H1 (cell line): ENCODE data around the gene TBC1D17. TPM values are rescaled to one million over a fixed set of nuclear protein-coding genes. Genes with fewer than 3 reads are reported as not detected.

Source experiments
- ASH2L ChIP-seq: fragments of 200-600, 300-600 bp; sonication (generic); IDR thresholded peaks from one replicate; pipeline ENCODE4 v1.7.1; 2017; ENCODE audit warnings: low read length
- ATF2 ChIP-seq: IDR thresholded peaks from 2 replicates; pipeline ENCODE4 v1.6.1; 2012; ENCODE audit warnings: low read length, inconsistent platforms
- BACH1 ChIP-seq: IDR thresholded peaks from 2 replicates; pipeline ENCODE4 v1.6.1; 2012; ENCODE audit warnings: low read length, improper control_type of control experiment
- E2F6 ChIP-seq: IDR thresholded peaks from 2 replicates; pipeline ENCODE4 v1.6.1; 2012; ENCODE audit warnings: inconsistent platforms
- GTF2F1 ChIP-seq: IDR thresholded peaks from 2 replicates; pipeline ENCODE4 v1.6.1; 2012; ENCODE audit warnings: low read depth, low read length, improper control_type of control experiment, borderline replicate concordance
- JUN ChIP-seq: IDR thresholded peaks from 2 replicates; pipeline ENCODE4 v1.6.1; 2011; ENCODE audit warnings: low read depth, mild to moderate bottlenecking, improper control_type of control experiment, low read length
- JUND ChIP-seq: IDR thresholded peaks from 2 replicates; pipeline ENCODE4 v1.6.1; 2011; ENCODE audit warnings: mild to moderate bottlenecking, improper control_type of control experiment, low read length
- KDM1A ChIP-seq: fragments of 200-600, 300-600 bp; sonication (generic); IDR thresholded peaks from 2 replicates; pipeline ENCODE4 v1.7.1; 2016; ENCODE audit warnings: mild to moderate bottlenecking, low read length, borderline replicate concordance
- KDM4A ChIP-seq: IDR thresholded peaks from one replicate; pipeline ENCODE4 v1.7.1; 2012; ENCODE audit warnings: low read depth, mild to moderate bottlenecking, moderate library complexity, low read length, inconsistent platforms; ENCODE audit not compliant: severe bottlenecking
- POLR2A ChIP-seq, 2 experiments: IDR thresholded peaks; 1 replicate in 1 of 2; 2 replicates in 1 of 2; pipeline ENCODE4 v1.6.1; 2011; ENCODE audit warnings: low read depth in 2 of 2, low read length in 2 of 2, mild to moderate bottlenecking in 2 of 2; ENCODE audit errors: control extremely low read depth in 1 of 2
- POLR2AphosphoS5 ChIP-seq: IDR thresholded peaks from 2 replicates; pipeline ENCODE4 v1.6.1; 2011; ENCODE audit warnings: low read depth, low read length
- POU5F1 ChIP-seq: IDR thresholded peaks from 2 replicates; pipeline ENCODE4 v1.6.1; 2011; ENCODE audit warnings: low read depth, mild to moderate bottlenecking, low read length, moderate library complexity
- RNF2 ChIP-seq: fragments of 200-900, 300-1000 bp; sonication (generic); IDR thresholded peaks from 2 replicates; pipeline ENCODE4 v1.7.1; 2016; ENCODE audit warnings: borderline replicate concordance, low read depth, mild to moderate bottlenecking, antibody characterized with exemption, low read length; ENCODE audit not compliant: poor library complexity, severe bottlenecking; ENCODE audit errors: missing control alignments
- RXRA ChIP-seq: IDR thresholded peaks from 2 replicates; pipeline ENCODE4 v1.6.1; 2011; ENCODE audit warnings: low read depth, mild to moderate bottlenecking, low read length, moderate library complexity; ENCODE audit not compliant: insufficient read depth
- SAP30 ChIP-seq: fragments of 300-600 bp; sonication (generic); IDR thresholded peaks from 2 replicates; pipeline ENCODE4 v1.7.1; 2012; ENCODE audit warnings: low read length, moderate library complexity, mild to moderate bottlenecking, inconsistent platforms; ENCODE audit not compliant: insufficient read depth, insufficient replicate concordance
- SP1 ChIP-seq: IDR thresholded peaks from 2 replicates; pipeline ENCODE4 v1.6.1; 2011; ENCODE audit warnings: low read depth, low read length
- SP2 ChIP-seq: IDR thresholded peaks from 2 replicates; pipeline ENCODE4 v1.6.1; 2012; ENCODE audit warnings: mild to moderate bottlenecking, low read length, inconsistent platforms
- SRF ChIP-seq: IDR thresholded peaks from 2 replicates; pipeline ENCODE4 v1.6.1; 2011; ENCODE audit warnings: mild to moderate bottlenecking, low read depth, low read length, moderate library complexity
- SUZ12 ChIP-seq: fragments of 200-600 bp; sonication (generic); IDR thresholded peaks from 2 replicates; pipeline ENCODE4 v1.6.1; 2012; ENCODE audit warnings: mild to moderate bottlenecking, inconsistent platforms, low read length, moderate library complexity, mixed read lengths
- TAF1 ChIP-seq: IDR thresholded peaks from 2 replicates; pipeline ENCODE4 v1.6.1; 2011; ENCODE audit warnings: mild to moderate bottlenecking, low read depth, low read length
- TAF7 ChIP-seq: optimal IDR thresholded peaks from 2 replicates; pipeline ENCODE3; 2011; ENCODE audit warnings: low read depth, mild to moderate bottlenecking, inconsistent platforms, low read length, moderate library complexity, borderline replicate concordance
- polyA plus RNA-seq, 7 experiments: library from polyadenylated mRNA; depleted of rRNA in 3 of 7; stranded (reverse) in 5 of 7; unstranded in 2 of 7; fragments of >200 nt in 5 of 7; fragments of 200-250 nt in 2 of 7; gene quantifications; 1 replicate in 5 of 7; 2 replicates in 1 of 7; 4 replicates in 1 of 7; pipeline versions ENCODE4 v1.2.1 to v1.2.3, GENCODE V29; 2011 to 2013; ENCODE audit warnings: missing spikeins in 2 of 7, mixed read lengths in 2 of 7
- total RNA-seq: library from RNA; stranded (reverse); fragmentation: NEBNext Ultra II Directional; extraction: Animal tissue kit (Norgen Biotek cat#: 25700); gene quantifications from 2 replicates; pipeline ENCODE4 v1.2.1, GENCODE V29; 2021
- TF ChIP-seq, protein P1 (sequence below): IDR thresholded peaks from 2 replicates; pipeline ENCODE4 v1.6.1; 2012; ENCODE audit warnings: inconsistent platforms

Gene TBC1D17
- total and polyA plus RNA-seq, 2 of the 8 experiments (the other 6 are each of a cell fraction or from before 2014, with no cell fraction given), result 30.3 to 44.9 TPM

- TF ChIP-seq ASH2L (no peak), JUN (no peak), ATF2 (no peak), GTF2F1 (0 out of 2 replicates have a peak, but pooled peaks have one; percentile 39), RXRA (no peak), TAF7 (peak; percentile 73), POU5F1 (no peak), KDM4A (peak; percentile 89), RNF2 (no peak), JUND (peak; percentile 91), E2F6 (no peak), SP1 (peak; percentile 77), BACH1 (peak; percentile 72), POLR2AphosphoS5 (peak; percentile 72), SRF (peak; percentile 68), SP2 (no peak), POLR2A (IDR thresholded peaks at IDR 0.05; ENCODE audit: control extremely low read depth in 1 of 2, low read depth in 2 of 2, low read length in 2 of 2) (peak; percentile 41 to 70), TAF1 (peak; percentile 89), SAP30 (peak; percentile 36), KDM1A (no peak), SUZ12 (no peak)
- TF ChIP-seq, protein P1, sequence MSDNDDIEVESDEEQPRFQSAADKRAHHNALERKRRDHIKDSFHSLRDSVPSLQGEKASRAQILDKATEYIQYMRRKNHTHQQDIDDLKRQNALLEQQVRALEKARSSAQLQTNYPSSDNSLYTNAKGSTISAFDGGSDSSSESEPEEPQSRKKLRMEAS, result peak; percentile 27; the same call in 1 of the 2 replicates
These were observed 26.8 kb upstream of the TBC1D17 start, which contains the start of gene PTOV1 (continued) for GRCh38 chr19:49850487-49851342.
